Breast epithelium (tissue), 4 donors: ENCODE results near the gene C10orf62. TPM values are rescaled to one million over a fixed set of nuclear protein-coding genes. Genes with fewer than 3 reads are reported as not detected.

Source experiments
- DNase-seq, 2 donors: peaks; one replicate each; pipeline ENCODE4 v3.0.0-alpha.2; 2019; ENCODE audit warnings: low spot score in 2 of 2
- H3K27ac ChIP-seq, 2 donors: fragments of 200-600 bp; sonication (generic) in 1 of 2; one replicate each; pipeline ENCODE4 v1.5.1; 2016 to 2019; ENCODE audit warnings: mild to moderate bottlenecking in 1 of 2
- H3K27me3 ChIP-seq, 2 donors: fragments of 200-600 bp; sonication (generic) in 1 of 2; one replicate each; pipeline versions ENCODE4 v1.5.1 to v1.6.0; 2017 to 2019; ENCODE audit warnings: control low read depth in 1 of 2, mild to moderate bottlenecking in 1 of 2
- H3K36me3 ChIP-seq: fragments of 200-600 bp; one replicate; pipeline ENCODE4 v1.5.1; 2019
- H3K4me1 ChIP-seq, 2 donors: fragments of 200-600 bp; sonication (generic); one replicate each; pipeline ENCODE4 v1.5.1; 2016 to 2019; ENCODE audit warnings: control low read depth in 1 of 2
- H3K4me3 ChIP-seq, 3 donors: fragments of 200-600 bp; sonication (generic); 1 replicate in 2 of 3; 2 replicates in 1 of 3; pipeline ENCODE4 v1.5.1; 2016 to 2019; ENCODE audit warnings: mild to moderate bottlenecking in 3 of 3, moderate library complexity in 2 of 3
- H3K9me3 ChIP-seq, 2 donors: fragments of 200-600 bp; sonication (generic) in 1 of 2; one replicate each; pipeline ENCODE4 v1.5.1; 2016 to 2019; ENCODE audit warnings: control low read depth in 1 of 2
- POLR2A ChIP-seq: fragments of 450-650 bp; IDR thresholded peaks from one replicate; pipeline ENCODE4 v1.6.1; 2016; ENCODE audit warnings: antibody characterized with exemption, mild to moderate bottlenecking, moderate library complexity
- POLR2AphosphoS5 ChIP-seq, 3 donors: sonication (generic); formaldehyde crosslinking; IDR thresholded peaks; one replicate each; pipeline ENCODE4 v1.6.1; 2017; ENCODE audit warnings: antibody characterized with exemption in 3 of 3
- intact Hi-C: fragments of 100-400 bp; cut with DNase I; formaldehyde crosslinking; loops from one replicate; pipeline ENCODE4 v1.15.1; 2023; ENCODE audit warnings: low total_unique reads
- total RNA-seq, 3 donors: library from RNA; depleted of rRNA; stranded (reverse); fragments of >200 nt; gene quantifications; one replicate each; pipeline ENCODE4 v1.1.0, GENCODE V29; 2016
- TF ChIP-seq, protein P1 (sequence below), 3 donors: fragments of 450-650 bp; IDR thresholded peaks; one replicate each; pipeline ENCODE4 v1.5.1; 2016 to 2017; ENCODE audit warnings: antibody characterized with exemption in 3 of 3, mild to moderate bottlenecking in 3 of 3, moderate library complexity in 3 of 3

C10orf62 gene
- total RNA-seq, 3 donors from 2014 or later = 0.32 to 0.33 TPM; not detected in 1

DNA sequence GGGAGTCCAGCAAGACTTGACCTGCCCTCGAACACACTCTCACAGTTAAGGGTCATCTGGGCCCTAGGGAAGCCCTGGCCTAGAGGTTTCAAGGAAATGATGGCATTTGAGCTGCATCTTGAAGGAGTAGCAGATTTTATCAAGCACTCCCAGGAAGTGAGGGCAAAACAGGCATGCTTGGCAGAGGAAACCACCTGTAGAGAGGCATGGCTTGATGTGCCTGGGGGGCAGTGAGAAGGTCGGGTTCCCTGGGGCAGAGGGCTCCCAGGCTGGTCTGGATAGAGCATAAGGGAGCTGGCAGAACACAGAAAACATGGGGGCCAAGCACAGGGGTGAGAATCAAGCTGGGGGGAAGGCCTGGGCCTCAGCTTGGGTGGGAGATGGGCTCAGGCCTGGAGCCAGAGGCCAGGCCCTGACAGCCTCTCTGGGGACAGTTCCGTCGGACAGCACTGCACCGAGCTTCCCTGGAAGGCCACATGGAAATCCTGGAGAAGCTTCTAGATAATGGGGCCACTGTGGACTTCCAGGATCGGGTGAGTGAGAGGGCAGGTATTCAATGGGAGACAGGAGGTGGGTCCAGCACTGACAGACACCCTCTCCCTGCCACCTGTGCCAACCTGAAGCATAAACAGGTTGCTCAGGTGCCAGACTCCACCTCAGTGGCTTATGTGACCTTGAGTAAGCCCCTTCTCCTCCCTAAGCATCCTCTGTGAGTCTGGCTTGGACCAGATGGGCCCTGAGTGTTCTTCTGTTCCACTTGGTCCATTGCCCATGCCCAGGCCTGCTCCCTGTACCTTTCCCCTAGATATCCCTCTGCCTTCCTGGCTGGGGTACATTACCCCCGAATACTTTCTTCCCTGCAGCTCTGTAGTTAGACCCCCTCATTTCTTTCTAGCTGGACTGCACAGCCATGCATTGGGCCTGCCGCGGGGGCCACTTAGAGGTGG lies 8.8 kb upstream of the C10orf62 start:
- Histone ChIP-seq H3K36me3 (no peaks in the 10 kb centered on the region), H3K27me3 (no peaks in the 10 kb centered on the region), H3K4me3 (no peak overlapping the region), H3K9me3 (no peaks in the 10 kb centered on the region), H3K4me1 (no peaks in the 10 kb centered on the region), H3K27ac (no peak overlapping the region)
- TF ChIP-seq POLR2A (no peak), POLR2AphosphoS5 (IDR thresholded peaks at IDR 0.05) (no peak)
- TF ChIP-seq, protein P1, sequence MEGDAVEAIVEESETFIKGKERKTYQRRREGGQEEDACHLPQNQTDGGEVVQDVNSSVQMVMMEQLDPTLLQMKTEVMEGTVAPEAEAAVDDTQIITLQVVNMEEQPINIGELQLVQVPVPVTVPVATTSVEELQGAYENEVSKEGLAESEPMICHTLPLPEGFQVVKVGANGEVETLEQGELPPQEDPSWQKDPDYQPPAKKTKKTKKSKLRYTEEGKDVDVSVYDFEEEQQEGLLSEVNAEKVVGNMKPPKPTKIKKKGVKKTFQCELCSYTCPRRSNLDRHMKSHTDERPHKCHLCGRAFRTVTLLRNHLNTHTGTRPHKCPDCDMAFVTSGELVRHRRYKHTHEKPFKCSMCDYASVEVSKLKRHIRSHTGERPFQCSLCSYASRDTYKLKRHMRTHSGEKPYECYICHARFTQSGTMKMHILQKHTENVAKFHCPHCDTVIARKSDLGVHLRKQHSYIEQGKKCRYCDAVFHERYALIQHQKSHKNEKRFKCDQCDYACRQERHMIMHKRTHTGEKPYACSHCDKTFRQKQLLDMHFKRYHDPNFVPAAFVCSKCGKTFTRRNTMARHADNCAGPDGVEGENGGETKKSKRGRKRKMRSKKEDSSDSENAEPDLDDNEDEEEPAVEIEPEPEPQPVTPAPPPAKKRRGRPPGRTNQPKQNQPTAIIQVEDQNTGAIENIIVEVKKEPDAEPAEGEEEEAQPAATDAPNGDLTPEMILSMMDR (IDR thresholded peaks at IDR 0.05) = no peak
- no peak for DNase-seq
- intact Hi-C loops = no loop called here

DNA sequence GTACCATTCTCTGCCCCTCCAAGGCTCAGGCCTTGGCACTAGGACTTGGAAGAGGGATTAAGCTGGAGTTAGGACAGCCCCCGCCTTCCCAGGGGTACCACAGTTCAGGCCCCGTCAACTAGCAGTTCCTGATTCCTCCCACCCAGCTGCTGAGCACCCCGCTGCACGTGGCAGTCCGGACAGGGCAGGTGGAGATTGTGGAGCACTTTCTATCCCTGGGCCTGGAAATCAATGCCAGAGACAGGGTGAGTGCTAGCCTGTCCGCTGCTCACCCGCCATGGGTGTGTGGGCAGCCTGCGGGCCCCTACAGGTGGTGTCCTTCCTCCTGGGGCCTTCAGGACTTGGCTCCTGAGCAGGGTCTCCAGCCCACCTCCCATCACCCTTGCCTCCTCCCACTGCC lies 7.4 kb upstream of the C10orf62 start:
- no peak overlapping the region for H3K27ac ChIP-seq
- intact Hi-C loops = no loop called here
- no peaks in the 10 kb centered on the region for H3K9me3 ChIP-seq
- DNase-seq = no peak
- no peaks in the 10 kb centered on the region for H3K36me3 ChIP-seq
- no peak for TF ChIP-seq POLR2A
- TF ChIP-seq, protein P1 (IDR thresholded peaks at IDR 0.05) = no peak
- no peak for TF ChIP-seq POLR2AphosphoS5 (IDR thresholded peaks at IDR 0.05)
- no peaks in the 10 kb centered on the region for H3K27me3 ChIP-seq
- no peak overlapping the region for H3K4me3 ChIP-seq
- H3K4me1 ChIP-seq = no peaks in the 10 kb centered on the region

DNA sequence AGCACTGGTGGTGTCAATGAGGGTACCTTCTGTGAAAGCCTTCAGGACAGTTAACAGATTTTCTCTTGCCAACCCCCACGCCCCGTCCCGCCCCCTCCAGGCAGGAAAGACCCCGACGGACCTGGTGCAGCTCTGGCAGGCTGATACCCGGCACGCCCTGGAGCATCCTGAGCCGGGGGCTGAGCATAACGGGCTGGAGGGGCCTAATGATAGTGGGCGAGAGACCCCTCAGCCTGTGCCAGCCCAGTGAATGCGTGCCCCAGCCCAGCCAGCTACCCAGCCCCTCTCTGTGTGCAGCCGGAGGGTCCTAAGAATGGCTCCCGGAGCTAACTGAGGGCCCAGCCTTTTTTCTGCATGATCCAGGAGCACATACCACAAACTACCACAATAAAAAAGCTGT lies 6.0 kb upstream of the C10orf62 start:
- DNase-seq = no peak
- no peaks in the 10 kb centered on the region for H3K27me3 ChIP-seq
- H3K4me1 ChIP-seq = no peaks in the 10 kb centered on the region
- no peaks in the 10 kb centered on the region for H3K36me3 ChIP-seq
- no peak for TF ChIP-seq POLR2A
- H3K9me3 ChIP-seq = no peaks in the 10 kb centered on the region
- H3K4me3 ChIP-seq = no peak overlapping the region
- intact Hi-C loops = no loop called here
- no peak overlapping the region for H3K27ac ChIP-seq

DNA sequence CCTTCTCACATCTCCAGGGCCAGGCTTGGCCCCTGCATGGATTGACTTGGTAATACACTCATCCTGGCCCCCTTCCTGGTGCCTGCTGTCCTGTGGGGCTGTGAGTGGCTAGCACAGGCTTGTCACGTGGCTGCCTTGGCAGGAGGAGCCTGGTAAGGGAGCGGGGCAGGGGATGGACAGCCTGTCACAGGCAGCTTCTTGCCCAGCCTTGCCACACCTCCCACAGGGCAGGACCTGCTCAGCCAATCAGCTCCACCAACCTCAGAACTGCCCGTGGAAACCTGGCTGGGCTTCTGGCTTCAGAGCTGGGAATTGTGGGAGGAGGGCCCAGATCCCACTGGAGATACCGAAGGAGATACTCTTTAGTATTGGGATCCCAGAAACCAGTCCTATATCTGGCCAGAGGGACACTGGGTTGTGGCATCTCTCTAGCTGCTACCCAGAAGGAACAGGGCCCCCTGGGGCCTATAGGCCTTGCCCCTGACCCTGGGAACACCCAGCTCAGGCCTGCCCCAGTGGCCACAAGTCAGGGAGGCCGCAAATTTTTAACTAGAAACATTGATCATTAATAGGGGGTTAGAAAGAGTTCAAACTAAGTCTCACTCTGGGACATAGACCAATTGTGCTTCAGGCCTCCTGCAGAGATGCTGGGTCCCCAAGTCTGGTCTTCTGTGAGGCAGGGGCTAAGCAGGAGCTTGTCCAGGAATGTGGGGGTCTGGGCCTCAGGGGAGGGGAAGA lies 5.3 kb upstream of the C10orf62 start, which contains the start of gene HOGA1:
TSS of gene HOGA1 (plus strand) at position 330 of the 738 bp plus-strand sequence. CDS start at position 645, 315 bp downstream.
- DNase-seq = peak in 1 of 2 donors; percentile 49
- no peak within 1 kb of the TSS for H3K4me3 ChIP-seq
- no peaks in the 10 kb centered on the region for H3K9me3 ChIP-seq
- intact Hi-C loops = no loop called here
- no peaks in the 10 kb centered on the region for H3K4me1 ChIP-seq
- TF ChIP-seq POLR2A = no peak
- TF ChIP-seq, protein P1 (IDR thresholded peaks at IDR 0.05) = no peak
- TF ChIP-seq POLR2AphosphoS5 (IDR thresholded peaks at IDR 0.05) = no peak
- no peaks in the 10 kb centered on the region for H3K27me3 ChIP-seq
- H3K36me3 ChIP-seq = no peaks in the 10 kb centered on the region
- H3K27ac ChIP-seq = no peak within 1 kb of the TSS

DNA sequence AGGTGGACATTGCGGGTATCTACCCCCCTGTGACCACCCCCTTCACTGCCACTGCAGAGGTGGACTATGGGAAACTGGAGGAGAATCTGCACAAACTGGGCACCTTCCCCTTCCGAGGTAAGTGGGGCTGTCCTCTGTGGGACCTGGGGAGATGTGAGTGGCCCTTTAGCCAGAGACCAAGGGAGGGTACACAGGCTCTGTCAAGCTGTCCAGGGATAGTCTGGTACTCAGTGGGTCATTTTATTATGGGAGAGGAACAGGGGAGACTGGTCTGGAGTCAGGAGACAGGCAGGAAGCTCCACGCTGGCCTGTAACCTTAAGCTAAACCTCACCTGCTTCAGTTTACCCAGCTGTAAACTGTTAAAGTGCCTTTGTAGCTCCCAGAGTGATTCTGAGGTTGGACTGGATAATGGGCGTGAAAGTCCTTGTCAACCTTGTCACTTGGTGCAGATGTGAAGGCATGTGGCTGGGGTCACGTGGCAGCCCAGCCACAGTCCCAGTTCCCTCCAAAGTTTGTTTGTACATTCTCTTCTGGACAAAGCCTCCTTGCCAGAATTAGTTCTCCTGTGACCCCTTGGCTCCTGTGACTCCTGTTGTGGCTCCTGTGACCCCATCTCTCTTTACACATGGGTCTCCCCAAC lies 4.6 kb upstream of the C10orf62 start:
- intact Hi-C loops = no loop called here
- Histone ChIP-seq H3K27ac (no peak overlapping the region), H3K36me3 (no peaks in the 10 kb centered on the region), H3K4me3 (no peak overlapping the region), H3K9me3 (no peaks in the 10 kb centered on the region), H3K4me1 (no peaks in the 10 kb centered on the region), H3K27me3 (no peaks in the 10 kb centered on the region)
- TF ChIP-seq POLR2A (no peak), POLR2AphosphoS5 (IDR thresholded peaks at IDR 0.05) (no peak)
- TF ChIP-seq, protein P1 (IDR thresholded peaks at IDR 0.05) = no peak
- DNase-seq = no peak
